Neutrophil (primary cell): ENCODE measurements around the gene RCAN3.

Experiments
- H3K27ac ChIP-seq: fragments of 200-600 bp; sonication (generic); 2 replicates; pipeline ENCODE4 v1.5.1; 2016; ENCODE audit warnings: mild to moderate bottlenecking, moderate library complexity
- H3K27me3 ChIP-seq: fragments of 200-600 bp; sonication (generic); 2 replicates; pipeline ENCODE4 v1.6.0; 2016; ENCODE audit warnings: mild to moderate bottlenecking
- H3K36me3 ChIP-seq: fragments of 200-600 bp; sonication (generic); 2 replicates; pipeline ENCODE4 v1.5.1; 2017
- H3K4me1 ChIP-seq, 2 experiments: fragments of 200-600 bp in 1 of 2; sonication (generic) in 1 of 2; 1 replicate in 1 of 2; 2 replicates in 1 of 2; pipeline versions ENCODE4 v1.5.1 to v1.6.1; 2013 to 2016; ENCODE audit warnings: low read depth in 1 of 2, low read length in 1 of 2, mild to moderate bottlenecking in 1 of 2, moderate library complexity in 1 of 2; ENCODE audit not compliant: control insufficient read depth in 1 of 2, insufficient read depth in 1 of 2
- H3K4me3 ChIP-seq, 2 experiments: fragments of 200-600 bp in 1 of 2; sonication (generic) in 1 of 2; 1 replicate in 1 of 2; 2 replicates in 1 of 2; pipeline ENCODE4 v1.5.1; 2013 to 2016; ENCODE audit warnings: low read depth in 1 of 2, low read length in 1 of 2, mild to moderate bottlenecking in 1 of 2, moderate library complexity in 1 of 2
- H3K9me3 ChIP-seq: fragments of 200-600 bp; sonication (generic); 2 replicates; pipeline ENCODE4 v1.5.1; 2016
- CTCF ChIP-seq: fragments of 200-600 bp; sonication (generic); IDR thresholded peaks from 2 replicates; pipeline ENCODE4 v1.5.1; 2016; ENCODE audit warnings: antibody characterized with exemption

Gene RCAN3

DNA sequence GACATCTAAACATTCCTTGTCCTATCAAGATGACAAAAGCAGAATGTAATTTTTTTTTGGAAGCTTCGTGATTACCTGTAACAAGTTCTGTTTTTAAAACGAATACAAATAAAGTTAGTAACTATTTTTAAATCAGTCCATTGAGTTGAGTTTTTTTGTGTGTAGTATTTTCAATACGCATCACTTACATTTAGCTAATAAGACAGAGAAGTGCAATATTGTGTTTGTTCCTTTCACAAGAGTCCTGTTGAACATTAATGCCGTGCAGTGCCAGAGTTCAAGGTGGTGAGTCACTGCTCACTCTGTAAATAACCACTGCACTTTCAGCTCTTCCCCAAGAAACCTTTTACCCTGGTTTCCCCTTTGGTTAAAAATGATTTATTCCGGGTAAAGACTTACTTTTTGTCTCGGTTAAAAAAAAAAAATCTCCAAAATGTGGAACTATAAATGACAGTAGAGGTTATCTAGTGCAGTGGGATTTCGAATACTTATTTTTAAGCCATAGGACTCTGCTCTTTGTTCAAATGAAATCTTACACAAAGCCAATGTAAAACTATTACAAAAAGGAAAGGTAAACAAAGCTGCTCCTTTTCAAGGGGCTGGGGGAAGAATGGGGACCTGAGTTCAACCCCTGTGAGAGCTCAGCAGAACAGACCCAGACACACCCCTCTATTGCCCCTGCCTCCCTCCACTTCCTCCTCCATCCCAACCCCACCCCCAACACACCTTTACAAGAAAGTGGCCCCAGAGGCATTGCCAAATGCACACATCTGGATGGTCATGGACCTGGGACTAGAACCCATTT is 38.5 kb downstream of the RCAN3 start:
- Histone ChIP-seq H3K4me3 (no peak overlapping the region), H3K27me3 (no peaks in the 10 kb centered on the region), H3K27ac (no peak overlapping the region), H3K36me3 (no peaks in the 10 kb centered on the region), H3K9me3 (no peaks in the 10 kb centered on the region), H3K4me1 (no peaks in the 10 kb centered on the region)
- no peak for TF ChIP-seq CTCF

GRCh38 chr1:24541711-24542346 is 39.2 kb downstream of the RCAN3 start:
- H3K27me3 ChIP-seq: no peaks in the 10 kb centered on the region
- H3K27ac ChIP-seq: no peak overlapping the region
- no peaks in the 10 kb centered on the region for H3K4me1 ChIP-seq
- no peaks in the 10 kb centered on the region for H3K9me3 ChIP-seq
- no peak for TF ChIP-seq CTCF
- H3K36me3 ChIP-seq: no peaks in the 10 kb centered on the region
- H3K4me3 ChIP-seq: no peak overlapping the region

GRCh38 chr1:24544239-24544638 is 41.6 kb downstream of the RCAN3 start:
- H3K27me3 ChIP-seq: peaks cover 14% of the 10 kb centered on the region
- H3K27ac ChIP-seq: no peak overlapping the region
- H3K4me3 ChIP-seq: no peak overlapping the region
- H3K36me3 ChIP-seq: no peaks in the 10 kb centered on the region
- no peak for TF ChIP-seq CTCF
- no peaks in the 10 kb centered on the region for H3K9me3 ChIP-seq
- H3K4me1 ChIP-seq: no peaks in the 10 kb centered on the region

- H3K27ac ChIP-seq: no peak overlapping the region
- no peaks in the 10 kb centered on the region for H3K4me1 ChIP-seq
- no peak overlapping the region for H3K4me3 ChIP-seq
- no peak for TF ChIP-seq CTCF
- H3K27me3 ChIP-seq: peaks cover 28% of the 10 kb centered on the region
- H3K36me3 ChIP-seq: no peaks in the 10 kb centered on the region
- no peaks in the 10 kb centered on the region for H3K9me3 ChIP-seq
Measured at GRCh38 chr1:24545662-24546061, 43.0 kb downstream of the RCAN3 start.

GRCh38 chr1:24547195-24547594 is 44.6 kb downstream of the RCAN3 start:
- no peak for TF ChIP-seq CTCF
- Histone ChIP-seq H3K27me3 (peaks cover 43% of the 10 kb centered on the region), H3K27ac (no peak overlapping the region), H3K9me3 (no peaks in the 10 kb centered on the region), H3K4me3 (no peak overlapping the region), H3K36me3 (no peaks in the 10 kb centered on the region), H3K4me1 (no peaks in the 10 kb centered on the region)
